NK-92 (cell line): ENCODE data around the gene UGT1A6.
"Not testable (repeated sequence)": the region's sequence is repeated elsewhere in the genome, so short reads cannot be mapped to it uniquely, and the experiment has no call there.

Source experiments
- DNase-seq: peaks from one replicate; lab custom pipeline; 2025; ENCODE audit not compliant: unreplicated experiment; lab: John Stamatoyannopoulos, UW

Gene UGT1A6

DNA sequence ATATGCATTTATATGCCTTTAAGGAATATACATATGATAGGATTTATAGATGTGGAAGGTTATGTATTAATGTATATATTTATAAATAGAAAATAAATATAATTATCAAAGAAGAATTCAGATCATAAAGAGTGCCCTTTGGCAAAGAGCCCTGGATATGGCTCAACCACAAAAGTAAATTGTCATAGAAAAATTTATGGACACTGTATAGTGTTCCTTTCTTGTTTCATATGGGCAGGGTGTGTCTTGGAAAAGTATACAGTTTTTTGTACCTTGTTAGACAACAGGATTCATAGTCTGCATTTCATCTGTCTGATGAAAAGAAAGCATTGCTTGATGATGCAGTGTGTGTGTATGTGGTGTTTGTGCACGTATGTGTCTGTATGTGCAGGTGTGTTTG, 8.1 kb upstream of the UGT1A6 start:
- no peak for DNase-seq

DNA sequence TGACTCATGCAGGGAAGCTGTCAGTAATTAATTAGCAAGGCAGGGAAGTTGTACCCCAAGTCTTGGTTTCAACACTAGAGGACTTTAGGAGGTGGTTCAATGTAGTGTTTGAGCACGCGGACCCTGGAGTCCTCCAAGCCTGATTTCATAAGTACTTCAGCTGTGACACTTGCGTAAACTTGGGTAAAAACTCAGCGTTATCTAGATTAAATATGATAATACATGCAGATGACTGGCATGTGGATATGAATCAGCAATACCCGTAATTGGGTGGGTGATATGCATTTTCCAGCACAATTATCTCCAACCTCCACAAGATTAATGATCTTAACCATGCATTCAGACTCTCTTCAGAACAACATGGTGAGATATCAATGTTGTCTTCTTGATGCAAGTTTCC, 5.8 kb upstream of the UGT1A6 start:
- no peak for DNase-seq

DNA sequence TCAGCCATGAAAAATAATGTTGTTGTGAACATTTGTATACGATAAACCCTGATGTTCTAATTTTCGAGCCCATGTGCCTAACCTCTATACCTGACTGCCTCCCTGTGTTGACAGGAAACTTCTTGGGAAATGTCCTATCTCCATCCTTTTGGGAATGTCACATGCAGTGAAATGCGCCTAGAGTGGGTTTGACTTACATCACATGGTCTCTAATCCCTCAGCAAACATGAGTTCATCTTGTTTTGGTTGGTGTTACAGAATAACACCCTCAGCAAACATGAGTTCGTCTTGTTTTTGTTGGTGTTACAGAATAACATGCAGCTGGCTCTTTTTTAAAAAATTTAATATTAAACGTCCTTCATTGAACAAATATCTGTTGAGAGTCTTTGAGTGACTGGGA, 4.3 kb upstream of the UGT1A6 start:
- no peak for DNase-seq

- no peak for DNase-seq
Observed at GRCh38 chr2:233689031-233689430, 3.7 kb upstream of the UGT1A6 start.

DNA sequence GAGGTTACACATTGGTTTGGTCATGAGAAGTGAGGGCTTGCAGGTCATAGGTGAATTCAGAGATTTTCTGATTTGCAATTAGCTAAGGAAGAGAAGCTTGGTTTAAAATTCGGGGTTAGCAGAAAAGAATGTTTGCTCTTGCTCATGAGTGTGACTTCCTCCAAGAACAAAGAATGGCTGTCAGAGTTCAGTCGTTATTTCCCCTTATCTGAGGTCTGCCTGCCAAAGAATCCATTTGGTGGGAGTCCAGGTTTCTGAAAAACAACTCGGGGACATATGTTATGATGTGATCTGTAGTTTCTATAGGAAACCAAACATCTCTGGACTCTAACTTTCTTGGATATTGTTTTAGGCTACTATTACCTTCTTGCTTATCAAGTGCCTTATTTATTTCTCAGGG, 3.2 kb upstream of the UGT1A6 start:
- no peak for DNase-seq

- no peak for DNase-seq
Observed at GRCh38 chr2:233690444-233690843, 2.2 kb upstream of the UGT1A6 start.

- no peak for DNase-seq
Observed at GRCh38 chr2:233691443-233692433, 952 bp upstream of the UGT1A6 start.

GRCh38 chr2:233693963-233694362, 1.3 kb downstream of the UGT1A6 start:
- no peak for DNase-seq

- DNase-seq, result no peak
Observed at GRCh38 chr2:233698740-233699139, 6.0 kb downstream of the UGT1A6 start.

DNA sequence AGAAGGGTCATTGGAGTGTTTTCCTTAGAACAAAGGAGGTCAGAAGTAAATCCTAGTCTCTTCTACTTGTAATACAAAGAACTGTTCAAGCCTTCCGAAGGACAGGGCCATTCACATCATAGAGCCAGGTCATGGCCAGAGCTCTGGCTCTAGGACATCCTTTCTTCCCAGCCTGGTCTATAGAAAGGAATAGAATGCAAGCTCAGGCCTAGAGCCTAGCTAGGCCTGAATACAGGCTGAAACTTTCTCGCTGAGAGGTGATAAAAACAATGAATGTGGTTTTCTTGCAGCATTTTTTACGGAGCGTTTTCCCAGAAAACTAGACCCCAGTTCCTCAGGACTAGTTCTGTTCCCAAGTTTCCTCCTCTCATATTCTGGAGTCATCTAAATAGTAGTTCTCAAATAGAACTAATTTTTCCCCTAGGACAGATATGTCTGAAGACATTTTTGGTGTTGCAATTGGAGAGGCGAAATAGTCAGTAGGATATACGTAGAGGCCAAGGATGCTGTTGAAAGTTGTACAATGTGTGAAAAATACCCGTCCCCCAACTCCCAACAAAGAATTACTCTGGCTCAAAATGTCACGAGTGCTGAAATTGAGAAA, 6.8 kb downstream of the UGT1A6 start:
- no peak for DNase-seq

- DNase-seq, result no peak
Observed at GRCh38 chr2:233700028-233700635, 7.4 kb downstream of the UGT1A6 start.

DNA sequence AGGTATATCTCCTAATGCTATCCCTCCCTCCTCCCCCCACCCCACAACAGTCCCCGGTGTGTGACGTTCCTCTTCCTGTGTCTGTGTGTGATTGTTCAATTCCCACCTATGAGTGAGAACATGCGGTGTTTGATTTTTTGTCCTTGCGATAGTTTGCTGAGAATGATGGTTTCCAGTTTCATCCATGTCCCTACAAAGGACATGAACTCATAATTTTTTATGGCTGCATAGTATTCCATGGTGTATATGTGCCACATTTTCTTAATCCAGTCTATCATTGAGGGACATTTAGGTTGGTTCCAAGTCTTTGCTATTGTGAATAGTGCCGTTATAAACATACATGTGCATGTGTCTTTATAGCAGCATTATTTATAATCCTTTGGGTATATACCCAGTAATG, 8.2 kb downstream of the UGT1A6 start:
- not testable (repeated sequence) for DNase-seq

DNA sequence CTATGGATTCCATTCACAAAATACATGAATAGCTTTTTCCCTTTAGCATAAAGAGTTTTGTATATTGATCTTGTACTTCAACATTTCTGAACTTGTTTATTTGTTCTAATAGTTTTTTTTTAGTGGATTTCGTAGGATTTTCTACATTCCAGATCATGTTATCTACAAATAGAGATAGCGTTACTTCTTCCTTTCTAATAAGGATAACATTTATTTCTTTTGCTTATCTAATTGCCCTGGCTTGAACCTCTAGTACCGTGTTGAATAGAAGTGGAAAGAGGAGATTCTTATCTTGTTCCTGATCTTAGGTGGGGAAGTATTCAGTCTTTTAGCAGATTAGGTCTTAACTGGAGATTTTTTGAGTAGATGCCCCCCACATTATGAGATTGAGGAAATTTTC, 9.5 kb downstream of the UGT1A6 start:
- no peak for DNase-seq

GRCh38 chr2:233705911-233706506, 13.3 kb downstream of the UGT1A6 start:
- no peak for DNase-seq

DNA sequence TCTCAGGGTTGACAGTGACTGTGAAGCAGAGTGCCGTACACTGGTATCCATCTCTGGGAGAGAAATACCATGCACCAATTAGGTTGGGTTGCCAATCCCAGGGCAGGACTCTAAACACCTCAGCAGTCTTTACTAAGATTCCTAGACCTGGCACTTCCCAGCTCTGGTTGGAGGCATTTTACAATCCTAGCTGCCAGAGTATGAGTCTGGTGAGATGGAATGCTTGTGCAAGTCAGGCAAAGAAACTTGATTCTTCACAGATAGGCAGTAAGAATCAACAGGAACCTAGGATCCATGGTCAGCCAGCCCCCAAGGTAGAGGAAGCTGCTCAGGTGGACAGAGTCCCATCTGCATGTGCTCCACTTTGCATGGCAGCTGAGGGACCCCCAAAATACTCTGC, 14.0 kb downstream of the UGT1A6 start:
- no peak for DNase-seq

DNA sequence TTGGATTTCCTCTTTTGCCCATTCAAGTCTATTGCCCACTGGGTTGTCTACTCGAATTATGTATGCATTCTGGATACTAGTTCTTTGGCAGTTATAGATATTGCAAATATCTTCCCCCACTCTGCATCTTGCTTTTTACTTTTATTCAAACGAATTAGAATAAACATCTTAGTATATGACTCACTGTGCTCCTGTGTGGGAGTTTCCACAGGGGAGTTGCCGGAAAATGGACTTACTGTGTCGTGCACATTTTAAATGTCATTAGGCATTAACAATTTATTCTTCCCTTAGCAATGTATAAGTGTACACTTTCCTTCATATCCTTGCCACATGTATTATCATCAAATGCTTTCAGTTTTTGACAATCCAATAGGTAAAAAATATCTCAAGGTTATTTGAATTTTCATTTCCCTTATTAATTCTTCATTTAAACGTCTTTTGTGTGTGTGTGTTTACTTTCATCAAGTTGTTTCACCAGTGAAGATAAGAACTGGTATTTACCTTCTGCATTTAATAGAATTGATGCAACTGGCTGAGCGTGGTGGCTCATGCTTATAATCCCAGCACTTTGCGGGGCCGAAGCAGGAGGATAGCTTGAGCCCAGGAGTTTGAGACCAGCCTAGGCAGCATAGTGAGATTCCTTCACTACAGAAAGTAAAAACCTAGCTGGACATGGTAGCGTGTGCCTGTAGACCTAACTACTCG, 15.4 kb downstream of the UGT1A6 start:
- DNase-seq, result no peak

- DNase-seq, result no peak
Observed at GRCh38 chr2:233708942-233709341, 16.3 kb downstream of the UGT1A6 start.

DNA sequence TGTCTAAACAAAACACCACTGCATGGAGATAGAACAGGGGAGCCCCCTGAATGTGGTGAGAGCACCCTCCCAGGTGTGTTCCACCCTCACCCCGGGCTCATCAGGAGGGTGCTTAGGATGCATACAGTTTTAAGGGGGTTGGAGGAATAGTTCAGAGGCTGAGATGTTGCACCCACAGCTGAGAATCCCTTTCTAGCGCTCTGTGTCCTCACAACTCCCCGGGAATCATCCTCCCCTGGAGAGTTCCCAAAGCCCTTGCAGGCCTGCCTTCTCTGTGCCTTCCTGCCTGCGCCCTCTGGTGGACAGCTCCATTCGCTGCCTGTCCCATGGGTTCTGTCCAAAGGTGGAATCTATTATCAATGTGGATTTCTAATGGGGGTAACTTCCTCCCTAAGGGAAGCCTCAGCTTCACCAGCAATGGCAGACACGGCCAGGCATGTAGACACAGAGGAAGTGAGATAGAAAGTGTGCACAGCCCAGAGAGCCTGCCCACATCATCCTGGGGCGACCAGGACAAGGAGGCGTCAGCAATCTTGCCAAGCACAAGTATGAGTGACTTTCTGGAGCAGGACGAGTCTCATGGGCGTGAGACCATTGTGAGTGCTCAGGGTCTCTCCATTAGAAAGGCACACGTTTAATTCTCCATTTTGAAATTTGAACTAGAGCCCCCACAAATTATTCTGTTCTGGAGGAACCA, 18.8 kb downstream of the UGT1A6 start:
- no peak for DNase-seq

DNA sequence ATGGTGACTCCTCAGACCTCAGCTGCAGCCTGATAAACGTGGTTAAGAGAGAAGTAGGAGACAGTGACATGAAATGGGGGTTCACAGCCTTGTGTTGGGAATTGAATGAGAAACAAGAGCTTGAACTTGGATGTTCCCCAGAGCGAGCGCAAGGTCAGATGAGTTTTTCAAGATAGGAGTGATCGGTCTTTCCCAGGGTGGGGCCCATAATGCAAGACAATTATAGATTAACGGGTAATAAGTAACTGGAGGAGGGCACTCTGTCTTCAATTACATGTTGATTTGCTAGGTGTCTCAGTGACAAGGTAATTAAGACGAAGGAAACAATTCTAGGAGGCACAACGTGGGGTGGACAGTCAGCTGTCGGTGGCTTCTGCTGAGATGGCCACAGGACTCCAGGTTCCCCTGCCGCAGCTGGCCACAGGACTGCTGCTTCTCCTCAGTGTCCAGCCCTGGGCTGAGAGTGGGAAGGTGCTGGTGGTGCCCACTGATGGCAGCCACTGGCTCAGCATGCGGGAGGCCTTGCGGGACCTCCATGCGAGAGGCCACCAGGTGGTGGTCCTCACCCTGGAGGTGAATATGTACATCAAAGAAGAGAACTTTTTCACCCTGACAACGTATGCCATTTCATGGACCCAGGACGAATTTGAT, 20.0 kb downstream of the UGT1A6 start, which contains the start of gene UGT1A5:
TSS of gene UGT1A5 (plus strand) at position 297 of the 651 bp plus-strand sequence. CDS start at position 382, 85 bp downstream.
- DNase-seq, result no peak

- DNase-seq, result no peak
Observed at GRCh38 chr2:233713262-233713615, 20.5 kb downstream of the UGT1A6 start.
